Right lung (tissue), 5 donors: ENCODE data around the gene LUC7L2. TPM values are rescaled to one million over a fixed set of nuclear protein-coding genes. Genes with fewer than 3 reads are reported as not detected.
"Not testable (repeated sequence)": the region's sequence is repeated elsewhere in the genome, so short reads cannot be mapped to it uniquely, and the experiment has no call there.

Source experiments
- DNase-seq, 2 donors: peaks; one replicate each; pipeline ENCODE4 v3.0.0-alpha.2; 2013
- polyA plus RNA-seq, 5 donors: library from polyadenylated mRNA; unstranded; fragments of 120-200 nt; gene quantifications; one replicate each; pipeline versions ENCODE4 v1.2.1 to v1.2.3, GENCODE V29; 2013; ENCODE audit warnings: inconsistent platforms in 1 of 5, low replicate concordance in 1 of 5; ENCODE audit not compliant: insufficient read length in 5 of 5, insufficient read depth in 1 of 5

Gene LUC7L2
- polyA plus RNA-seq, 5 donors = 133 to 196 (median 169) TPM

GRCh38 chr7:139441961-139442360, 82.3 kb downstream of the LUC7L2 start:
- DNase-seq = no peak

- no peak for DNase-seq
Observed at GRCh38 chr7:139446051-139446890, 86.6 kb downstream of the LUC7L2 start.

GRCh38 chr7:139450851-139451250, 91.2 kb downstream of the LUC7L2 start:
- no peak for DNase-seq

GRCh38 chr7:139451638-139452037, 91.9 kb downstream of the LUC7L2 start:
- no peak for DNase-seq

- DNase-seq = no peak
Observed at GRCh38 chr7:139452958-139453672, 93.4 kb downstream of the LUC7L2 start.

GRCh38 chr7:139453673-139454321, 94.1 kb downstream of the LUC7L2 start:
- DNase-seq = no peak

- DNase-seq = no peak
Observed at GRCh38 chr7:139455789-139456188, 96.1 kb downstream of the LUC7L2 start.

- DNase-seq = no peak
Observed at GRCh38 chr7:139456511-139456910, 96.8 kb downstream of the LUC7L2 start.

- no peak for DNase-seq
Observed at GRCh38 chr7:139457153-139457946, 97.7 kb downstream of the LUC7L2 start.

- not testable (repeated sequence) for DNase-seq
Observed at GRCh38 chr7:139463421-139463820, 103.7 kb downstream of the LUC7L2 start.

- DNase-seq = not testable (repeated sequence)
Observed at GRCh38 chr7:139464511-139464910, 104.8 kb downstream of the LUC7L2 start.

- DNase-seq = not testable (repeated sequence)
Observed at GRCh38 chr7:139465072-139465471, 105.4 kb downstream of the LUC7L2 start.

- not testable (repeated sequence) for DNase-seq
Observed at GRCh38 chr7:139467729-139468128, 108.0 kb downstream of the LUC7L2 start.

GRCh38 chr7:139468281-139468680, 108.6 kb downstream of the LUC7L2 start:
- DNase-seq = not testable (repeated sequence)

GRCh38 chr7:139471740-139472353, 112.2 kb downstream of the LUC7L2 start:
- DNase-seq = no peak

Other genes with a start within 250 kb of the LUC7L2 start
- 10 to 100 TPM; 13.5 to 27.0 (median 23.4) TPM for gene UBN2, start 128.7 kb upstream of the LUC7L2 start, polyA plus RNA-seq
- 10 to 100 TPM; 12.4 to 17.9 (median 16.3) TPM for gene FMC1, start 18.6 kb upstream of the LUC7L2 start, polyA plus RNA-seq
- gene KLRG2, start 123.8 kb downstream of the LUC7L2 start, polyA plus RNA-seq = under 1 TPM in 2 of 5 donors, not detected in 3; 0.08 to 0.13 TPM
- gene CLEC2L, start 163.8 kb downstream of the LUC7L2 start, polyA plus RNA-seq = under 1 TPM in 4 of 5 donors, not detected in 1; 0.11 to 0.78 (median 0.34) TPM